ENCODE data around the gene MVB12B. TPM values are rescaled to one million over a fixed set of nuclear protein-coding genes. Genes with fewer than 3 reads are reported as not detected.

Gene MVB12B
- total and polyA plus RNA-seq, 2 of the 4 experiments (the other 2 are of a cell fraction) = 2.0 to 4.0 TPM

DNA sequence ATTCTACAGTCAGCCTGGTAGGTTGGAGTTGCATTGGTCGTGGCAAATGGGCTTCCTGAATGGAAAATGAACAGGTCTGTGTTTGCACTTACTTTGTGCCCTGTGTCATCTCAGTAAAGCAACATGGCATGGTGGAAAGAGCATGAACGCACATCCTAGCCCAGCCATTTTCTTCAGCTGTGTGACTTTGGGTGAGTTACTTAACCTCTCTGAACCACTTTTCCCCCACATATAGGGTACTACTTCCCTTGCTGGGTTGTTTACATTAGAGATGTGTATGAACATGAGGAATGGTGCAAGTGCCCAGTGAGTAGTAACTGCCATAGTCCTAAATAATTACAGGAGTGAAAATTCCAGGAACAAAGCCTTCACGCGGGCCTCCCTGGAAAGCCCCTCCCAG lies 83.6 kb downstream of the MVB12B start:
- Histone ChIP-seq H3K27me3 (ENCODE audit: control insufficient read depth, insufficient read depth, low read length) (no peaks in the 10 kb centered on the region), H3K4ac (ENCODE audit: low read depth, low read length) (no peak overlapping the region), H4K91ac (ENCODE audit: insufficient read depth, low read depth, low read length) (no peak overlapping the region), H3K9ac (ENCODE audit: low read depth, low read length) (no peak overlapping the region), H3K4me3 (ENCODE audit: insufficient read depth, low read depth, low read length) (no peak overlapping the region), H2BK15ac (ENCODE audit: low read depth, low read length) (no peak overlapping the region), H4K20me1 (ENCODE audit: insufficient read depth, low read length) (no peaks in the 10 kb centered on the region), H2AK5ac (ENCODE audit: low read depth, low read length) (no peak overlapping the region), H2AK9ac (replicated peaks; ENCODE audit: low read depth, low read length, poor library complexity) (no peak overlapping the region), H2BK20ac (ENCODE audit: low read depth, low read length) (no peak overlapping the region), H3K56ac (ENCODE audit: extremely low read depth, insufficient read depth, low read length) (no peak overlapping the region), H3K9me3 (ENCODE audit: control insufficient read depth, insufficient read depth, low read length) (no peaks in the 10 kb centered on the region), H3K36me3 (ENCODE audit: control insufficient read depth, insufficient read depth, low read length) (no peaks in the 10 kb centered on the region), H3K27ac (ENCODE audit: insufficient read depth, low read length) (no peak overlapping the region), H2BK120ac (ENCODE audit: low read depth, low read length) (no peak overlapping the region), H4K5ac (ENCODE audit: low read depth, low read length) (no peak overlapping the region), H3K9me1 (ENCODE audit: insufficient read depth, low read length) (peaks cover 3% of the 10 kb centered on the region), H2AFZ (replicated peaks; ENCODE audit: low read length, poor library complexity) (no peak overlapping the region), H3K23ac (ENCODE audit: low read depth, low read length) (no peak overlapping the region), H3K14ac (replicated peaks; ENCODE audit: low read depth, low read length) (no peak overlapping the region), H4K8ac (ENCODE audit: low read depth in 2 of 2, low read length in 2 of 2) (no peak overlapping the region), H3K79me1 (ENCODE audit: low read depth in 1 of 2, low read length in 2 of 2) (no peaks in the 10 kb centered on the region), H3K18ac (ENCODE audit: low read depth, low read length) (no peak overlapping the region), H3K4me2 (ENCODE audit: low read depth, low read length) (no peak overlapping the region), H3K4me1 (ENCODE audit: control insufficient read depth, insufficient read depth, low read length) (peaks cover 5% of the 10 kb centered on the region), H2BK5ac (ENCODE audit: low read depth, low read length, poor library complexity, severe bottlenecking) (no peak overlapping the region)
- ChIA-PET CTCF (no interaction called here), POLR2A (ENCODE audit: unreplicated experiment) (no interaction called here)
- DNase-seq = no peak
- BruUV-seq (replicated peaks) = no TSS peak
- TF ChIP-seq POLR2A (IDR thresholded peaks at IDR 0.05; ENCODE audit: low read depth, low read length) (no peak), MAZ (IDR thresholded peaks at IDR 0.05; ENCODE audit: borderline replicate concordance, low read depth, low read length) (no peak), SMC3 (IDR thresholded peaks at IDR 0.05; ENCODE audit: low read depth, low read length) (no peak), RFX5 (IDR thresholded peaks at IDR 0.05; ENCODE audit: low read depth, low read length) (no peak), FOS (IDR thresholded peaks at IDR 0.05; ENCODE audit: low read depth, low read length) (no peak), USF2 (IDR thresholded peaks at IDR 0.05; ENCODE audit: low read depth, low read length) (no peak), MXI1 (IDR thresholded peaks at IDR 0.05; ENCODE audit: borderline replicate concordance, low read depth, low read length) (no peak), RAD21 (IDR thresholded peaks at IDR 0.05; ENCODE audit: low read length) (no peak), CTCF (conservative IDR thresholded peaks at IDR 0.05; ENCODE audit: low read depth, low read length) (no peak), CHD1 (IDR thresholded peaks at IDR 0.05; ENCODE audit: low read depth, low read length) (no peak), CEBPB (IDR thresholded peaks at IDR 0.05; ENCODE audit: low read depth, low read length) (no peak), MAFK (IDR thresholded peaks at IDR 0.05; ENCODE audit: low read depth, low read length) (no peak), RCOR1 (IDR thresholded peaks at IDR 0.05; ENCODE audit: insufficient replicate concordance, low read length) (no peak), NFE2L2 (IDR thresholded peaks at IDR 0.05; ENCODE audit: low read depth, low read length) (no peak), BHLHE40 (IDR thresholded peaks at IDR 0.05; ENCODE audit: low read depth, low read length) (no peak)
- TF ChIP-seq, protein P1, sequence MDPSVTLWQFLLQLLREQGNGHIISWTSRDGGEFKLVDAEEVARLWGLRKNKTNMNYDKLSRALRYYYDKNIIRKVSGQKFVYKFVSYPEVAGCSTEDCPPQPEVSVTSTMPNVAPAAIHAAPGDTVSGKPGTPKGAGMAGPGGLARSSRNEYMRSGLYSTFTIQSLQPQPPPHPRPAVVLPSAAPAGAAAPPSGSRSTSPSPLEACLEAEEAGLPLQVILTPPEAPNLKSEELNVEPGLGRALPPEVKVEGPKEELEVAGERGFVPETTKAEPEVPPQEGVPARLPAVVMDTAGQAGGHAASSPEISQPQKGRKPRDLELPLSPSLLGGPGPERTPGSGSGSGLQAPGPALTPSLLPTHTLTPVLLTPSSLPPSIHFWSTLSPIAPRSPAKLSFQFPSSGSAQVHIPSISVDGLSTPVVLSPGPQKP (IDR thresholded peaks at IDR 0.05; ENCODE audit: borderline replicate concordance, low read depth, low read length) = no peak
- dilution Hi-C loops (cut with HindIII; ENCODE audit: low sequenced_read_pairs, unreplicated experiment) (no loop called here), intact Hi-C loops (cut with micrococcal nuclease) (no loop called here), in situ Hi-C loops (cut with MboI; ENCODE audit: low sequenced_read_pairs) (no loop called here)
- ATAC-seq (ENCODE audit: low read depth) = no peak
- 83% methylated on average over 1 of the region's 4 CpGs; no CpG with 5 or more reads in 1 of the 2 experiments for WGBS, 2 experiments (ENCODE audit: extremely low coverage in 2 of 2, insufficient read length in 1 of 2)
